HL-60/S4 (cell line): ENCODE results near the gene ZFYVE26.

Experiments used
- in situ Hi-C: fragments of 300-500 bp; cut with MboI; formaldehyde crosslinking; loops from 2 replicates; pipeline ENCODE4 v1.14.3; 2022; ENCODE audit warnings: low sequenced_read_pairs

The ZFYVE26 gene

GRCh38 chr14:67817750-67818438 lies 1.5 kb upstream of the ZFYVE26 start:
- in situ Hi-C loops = no loop called here

- in situ Hi-C loops = no loop called here
Measured at GRCh38 chr14:67815573-67816225, 691 bp downstream of the ZFYVE26 start.

- in situ Hi-C loops = no loop called here
Measured at GRCh38 chr14:67814821-67815220, 1.6 kb downstream of the ZFYVE26 start.

- in situ Hi-C loops = no loop called here
Measured at GRCh38 chr14:67806246-67806645, 10.1 kb downstream of the ZFYVE26 start.

- in situ Hi-C loops = no loop called here
Measured at GRCh38 chr14:67800743-67801142, 15.6 kb downstream of the ZFYVE26 start.

- in situ Hi-C loops = no loop called here
Measured at GRCh38 chr14:67798731-67799130, 17.7 kb downstream of the ZFYVE26 start.

- in situ Hi-C loops = no loop called here
Measured at GRCh38 chr14:67787673-67788072, 28.7 kb downstream of the ZFYVE26 start.

- in situ Hi-C loops = no loop called here
Measured at GRCh38 chr14:67785270-67786109, 30.9 kb downstream of the ZFYVE26 start.

GRCh38 chr14:67784244-67784823 lies 32.1 kb downstream of the ZFYVE26 start:
- in situ Hi-C loops = no loop called here

GRCh38 chr14:67782090-67782489 lies 34.3 kb downstream of the ZFYVE26 start:
- in situ Hi-C loops = no loop called here

GRCh38 chr14:67778792-67779191 lies 37.6 kb downstream of the ZFYVE26 start:
- in situ Hi-C loops = no loop called here

- in situ Hi-C loops = no loop called here
Measured at GRCh38 chr14:67776653-67777322, 39.6 kb downstream of the ZFYVE26 start.

GRCh38 chr14:67773844-67774377 lies 42.5 kb downstream of the ZFYVE26 start:
- in situ Hi-C loops = no loop called here

GRCh38 chr14:67768219-67768618 lies 48.2 kb downstream of the ZFYVE26 start:
- in situ Hi-C loops = no loop called here

- in situ Hi-C loops = no loop called here
Measured at GRCh38 chr14:67766035-67766680, 50.2 kb downstream of the ZFYVE26 start.

- in situ Hi-C loops = no loop called here
Measured at GRCh38 chr14:67765192-67765834, 51.1 kb downstream of the ZFYVE26 start.

- in situ Hi-C loops = no loop called here
Measured at GRCh38 chr14:67764496-67764895, 51.9 kb downstream of the ZFYVE26 start.

- in situ Hi-C loops = no loop called here
Measured at GRCh38 chr14:67763158-67763822, 53.1 kb downstream of the ZFYVE26 start.

GRCh38 chr14:67762051-67762450 lies 54.3 kb downstream of the ZFYVE26 start:
- in situ Hi-C loops = no loop called here
